ENCODE measurements around the gene UBXN6.

The UBXN6 gene

DNA sequence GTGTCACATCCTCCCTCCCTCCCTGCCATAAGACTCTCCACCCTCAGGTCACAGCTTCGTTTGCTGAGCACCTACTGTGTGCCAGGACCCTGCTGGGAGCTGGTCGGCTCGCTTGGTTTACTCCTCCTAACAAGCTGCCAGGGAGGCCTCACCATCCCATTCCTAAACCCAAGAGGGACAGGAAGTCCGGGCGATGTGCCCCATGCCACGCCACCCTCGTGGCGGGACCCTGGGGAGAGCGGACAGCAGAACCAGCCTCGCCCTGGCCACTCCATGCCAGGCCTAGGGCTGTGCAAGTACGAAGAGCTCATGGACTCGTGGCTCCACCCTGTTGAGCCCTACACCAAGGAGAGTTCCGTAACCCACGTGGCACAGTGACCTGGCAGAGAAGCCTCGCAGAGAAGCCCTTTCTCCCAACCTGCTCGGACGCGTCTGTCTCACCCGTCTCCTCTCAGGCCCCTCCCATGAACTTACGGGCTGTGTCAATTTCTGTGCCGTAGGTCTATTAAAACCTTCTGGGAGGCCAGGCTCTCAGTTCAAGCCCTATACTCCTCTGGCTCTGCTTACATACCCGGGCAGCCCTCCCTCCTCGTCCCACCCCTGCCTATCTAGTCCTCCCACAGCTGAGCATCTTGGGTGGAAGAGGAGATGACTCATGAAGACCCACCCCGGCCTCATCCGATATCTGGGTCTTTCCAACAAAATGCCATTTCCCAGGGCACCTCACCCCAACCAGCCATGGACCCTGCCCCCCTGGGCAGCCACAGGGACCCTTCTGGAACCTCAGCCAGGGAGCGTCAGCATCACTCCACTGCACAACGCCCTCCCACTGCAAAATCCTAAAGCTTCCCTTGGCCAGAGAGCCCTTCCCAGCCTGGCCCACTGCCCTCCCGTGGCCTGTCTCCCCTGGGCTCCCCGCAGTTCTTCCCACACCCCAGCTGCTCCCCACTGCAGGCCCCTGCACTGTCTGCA, 2.6 kb downstream of the UBXN6 start:
- TF ChIP-seq ZFX (IDR thresholded peaks at IDR 0.05; ENCODE audit: borderline replicate concordance) = no peak
- peak overlapping the region; percentile 69 for H3K27ac ChIP-seq

DNA sequence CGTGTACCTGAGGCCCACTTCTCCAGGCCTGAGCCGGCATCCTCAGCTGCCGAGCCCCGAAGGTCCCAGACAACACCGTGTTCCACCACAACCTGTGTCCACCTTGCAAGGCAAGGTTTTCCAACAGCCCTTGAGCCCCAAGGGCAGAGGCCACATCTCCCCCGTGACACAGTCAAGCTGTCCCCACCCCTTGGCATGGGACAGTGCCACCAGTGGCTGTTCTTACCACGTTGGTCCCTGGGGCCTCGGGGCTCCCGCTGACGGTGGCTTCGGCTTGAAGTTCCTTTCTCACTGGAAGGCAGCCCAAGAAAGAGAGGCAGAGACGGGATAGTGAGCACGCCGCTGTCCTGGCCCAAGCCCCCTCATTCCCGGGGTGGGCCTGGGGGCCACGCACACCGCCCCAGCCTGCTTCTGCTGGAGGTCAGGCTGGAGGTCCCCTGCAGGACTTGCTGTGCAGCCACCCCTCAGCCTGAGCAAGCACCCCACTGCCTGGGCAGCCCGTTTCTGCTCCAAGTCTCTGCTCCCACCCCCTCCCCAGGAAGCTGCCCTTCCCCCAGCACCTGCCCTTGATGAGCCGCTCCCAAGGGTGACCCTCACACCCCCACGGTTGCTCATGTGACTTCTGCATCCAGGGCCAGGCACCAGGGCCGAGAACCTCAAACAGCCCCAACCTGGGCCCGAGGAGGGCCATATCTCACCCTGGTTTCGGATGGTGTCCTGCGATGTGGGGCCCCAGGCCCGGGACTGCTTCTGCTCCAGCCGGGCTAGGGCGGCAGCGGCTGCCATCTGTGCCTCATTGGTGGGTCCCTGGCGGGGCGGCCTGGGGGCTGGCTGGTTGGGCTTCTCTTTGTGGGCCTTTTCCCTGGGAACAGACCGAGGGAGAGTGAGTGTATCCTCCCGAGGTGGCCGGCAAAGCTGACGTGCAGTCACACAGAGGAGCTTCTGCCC, 4.1 kb downstream of the UBXN6 start:
- TF ChIP-seq CTCF (IDR thresholded peaks at IDR 0.05) = no peak
- TF ChIP-seq ZFX (IDR thresholded peaks at IDR 0.05; ENCODE audit: borderline replicate concordance) = no peak
- H3K27ac ChIP-seq = no peak overlapping the region

- TF ChIP-seq CTCF (IDR thresholded peaks at IDR 0.05) (no peak), ZFX (IDR thresholded peaks at IDR 0.05; ENCODE audit: borderline replicate concordance) (no peak)
- 0 out of 2 replicates have a peak overlapping the region, but pooled peaks have one; percentile 5 for H3K27ac ChIP-seq
These were observed 5.2 kb downstream of the UBXN6 start for GRCh38 chr19:4452230-4452990.

GRCh38 chr19:4449639-4450028, 8.0 kb downstream of the UBXN6 start:
- H3K27ac ChIP-seq = 0 out of 2 replicates have a peak overlapping the region, but pooled peaks have one; percentile 7

GRCh38 chr19:4449022-4449638, 8.5 kb downstream of the UBXN6 start:
- peak overlapping the region; percentile 7; the same call in 1 of the 2 replicates for H3K27ac ChIP-seq
- no peak for TF ChIP-seq ZFX (IDR thresholded peaks at IDR 0.05; ENCODE audit: borderline replicate concordance)
- no peak for TF ChIP-seq CTCF (IDR thresholded peaks at IDR 0.05)

More at GRCh38 chr19:4449639-4450028, 8.0 kb downstream of the UBXN6 start:
- no peak for TF ChIP-seq CTCF (IDR thresholded peaks at IDR 0.05)
- TF ChIP-seq ZFX (IDR thresholded peaks at IDR 0.05; ENCODE audit: borderline replicate concordance) = no peak

GRCh38 chr19:4448147-4448985, 9.2 kb downstream of the UBXN6 start:
- TF ChIP-seq ZFX (IDR thresholded peaks at IDR 0.05; ENCODE audit: borderline replicate concordance) (no peak), CTCF (IDR thresholded peaks at IDR 0.05) (no peak)
- peak overlapping the region; percentile 7; the same call in 1 of the 2 replicates for H3K27ac ChIP-seq
